Endometrial microvascular endothelial cells (primary cell): ENCODE measurements around the gene ABCD3. TPM values are rescaled to one million over a fixed set of nuclear protein-coding genes. Genes with fewer than 3 reads are reported as not detected.

Source experiments
- in situ Hi-C: cut with HindIII; loops from 2 replicates; pipeline ENCODE4 v1.10.0; 2017; ENCODE audit warnings: low sequenced_read_pairs, low pct_unique_long_range_greater_than_20kb; ENCODE audit errors: inconsistent ontology term
- total RNA-seq: library from RNA; depleted of rRNA; stranded (reverse); fragments of >200 nt; gene quantifications from one replicate; pipeline ENCODE4 v1.2.3, GENCODE V29; 2015; ENCODE audit errors: inconsistent ontology term

The ABCD3 gene
- total RNA-seq, 1 donor from 2014 or later, result 35.1 TPM

- in situ Hi-C loops, result no loop called here
These were observed 94.6 kb downstream of the ABCD3 start for GRCh38 chr1:94512816-94513215.

- in situ Hi-C loops, result no loop called here
These were observed 96.0 kb downstream of the ABCD3 start for GRCh38 chr1:94514095-94514727.

GRCh38 chr1:94515296-94515947, 97.2 kb downstream of the ABCD3 start:
- in situ Hi-C loops, result no loop called here

GRCh38 chr1:94519351-94519750, 101.2 kb downstream of the ABCD3 start:
- in situ Hi-C loops, result no loop called here

- in situ Hi-C loops, result no loop called here
These were observed 104.1 kb downstream of the ABCD3 start for GRCh38 chr1:94522304-94522703.

GRCh38 chr1:94524531-94524930, 106.3 kb downstream of the ABCD3 start:
- in situ Hi-C loops, result no loop called here

- in situ Hi-C loops, result loop anchor here (25.0 kb wide), 1 partner anchor 261 kb away; no protein-coding TSS in a partner anchor
These were observed 108.2 kb downstream of the ABCD3 start for GRCh38 chr1:94526152-94526980.

- in situ Hi-C loops, result loop anchor here (25.0 kb wide), 1 partner anchor 260 kb away; no protein-coding TSS in a partner anchor
These were observed 109.3 kb downstream of the ABCD3 start for GRCh38 chr1:94527447-94528031.

- in situ Hi-C loops, result loop anchor here (25.0 kb wide), 1 partner anchor 259 kb away; no protein-coding TSS in a partner anchor
These were observed 110.1 kb downstream of the ABCD3 start for GRCh38 chr1:94528299-94528698.

GRCh38 chr1:94528826-94529225, 110.6 kb downstream of the ABCD3 start:
- in situ Hi-C loops, result loop anchor here (25.0 kb wide), 1 partner anchor 258 kb away; no protein-coding TSS in a partner anchor

GRCh38 chr1:94529416-94529815, 111.2 kb downstream of the ABCD3 start:
- in situ Hi-C loops, result loop anchor here (25.0 kb wide), 1 partner anchor 258 kb away; no protein-coding TSS in a partner anchor

GRCh38 chr1:94530373-94530878, 112.2 kb downstream of the ABCD3 start:
- in situ Hi-C loops, result loop anchor here (25.0 kb wide), 1 partner anchor 257 kb away; no protein-coding TSS in a partner anchor

- in situ Hi-C loops, result loop anchor here (25.0 kb wide), 1 partner anchor 256 kb away; no protein-coding TSS in a partner anchor
These were observed 113.5 kb downstream of the ABCD3 start for GRCh38 chr1:94531664-94532063.

GRCh38 chr1:94532077-94532476, 113.9 kb downstream of the ABCD3 start:
- in situ Hi-C loops, result loop anchor here (25.0 kb wide), 1 partner anchor 255 kb away; no protein-coding TSS in a partner anchor

- in situ Hi-C loops, result loop anchor here (25.0 kb wide), 1 partner anchor 252 kb away; no protein-coding TSS in a partner anchor
These were observed 116.9 kb downstream of the ABCD3 start for GRCh38 chr1:94535095-94535494.

GRCh38 chr1:94535879-94536278, 117.7 kb downstream of the ABCD3 start:
- in situ Hi-C loops, result loop anchor here (25.0 kb wide), 1 partner anchor 251 kb away; no protein-coding TSS in a partner anchor

GRCh38 chr1:94537254-94537653, 119.1 kb downstream of the ABCD3 start:
- in situ Hi-C loops, result loop anchor here (25.0 kb wide), 1 partner anchor 250 kb away; no protein-coding TSS in a partner anchor

- in situ Hi-C loops, result loop anchor here (25.0 kb wide), 1 partner anchor 249 kb away; no protein-coding TSS in a partner anchor
These were observed 120.1 kb downstream of the ABCD3 start for GRCh38 chr1:94538243-94538827.
